SH-SY5Y (cell line): Measurements from ENCODE around the gene GABRD.

Source experiments
- GATA2 ChIP-seq: IDR thresholded peaks from 2 replicates; pipeline ENCODE4 v1.6.1; 2011; ENCODE audit warnings: mild to moderate bottlenecking, low read depth, low read length
- GATA3 ChIP-seq: IDR thresholded peaks from 2 replicates; pipeline ENCODE4 v1.6.1; 2011; ENCODE audit warnings: low read depth, mild to moderate bottlenecking, low read length, moderate library complexity

GRCh38 chr1:1980467-1981141 lies 38.5 kb upstream of the GABRD start:
- TF ChIP-seq GATA2 = no peak
- TF ChIP-seq GATA3 = no peak
